ENCODE results near the gene CRIM1.

CRIM1 gene

DNA sequence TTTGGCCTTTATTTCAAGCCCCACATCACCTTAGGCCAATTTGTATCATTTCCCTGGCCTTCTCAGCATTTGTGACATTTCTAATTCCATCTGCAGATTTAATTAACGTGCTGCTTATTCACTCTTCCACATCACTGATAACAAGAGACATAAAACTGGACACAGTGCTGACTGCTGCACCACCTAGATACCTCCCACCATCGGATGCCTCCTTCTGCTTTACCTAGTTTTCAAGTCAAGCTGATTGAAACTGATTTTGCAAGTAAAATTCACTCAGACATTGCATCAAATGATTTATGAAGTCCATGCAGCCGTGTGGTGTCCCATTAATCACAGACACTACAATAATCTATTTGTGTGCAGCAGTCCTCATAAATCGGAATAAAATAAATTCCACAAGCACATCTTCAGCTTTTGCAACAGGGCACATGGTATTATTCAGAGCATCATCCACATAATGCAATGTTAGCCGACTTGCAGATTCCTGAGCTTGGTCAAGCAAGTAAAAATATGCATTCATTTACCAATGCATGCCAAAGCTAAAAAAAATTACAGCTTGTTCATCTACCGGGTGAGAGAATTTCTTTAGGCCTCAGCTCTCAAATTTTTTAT is 15.9 kb upstream of the CRIM1 start:
- Histone ChIP-seq H3K36me3 (no peaks in the 10 kb centered on the region), H3K9me3 (no peaks in the 10 kb centered on the region), H3K27me3 (peaks cover 15% of the 10 kb centered on the region), H3K27ac (no peak overlapping the region), H3K4me3 (ENCODE audit: low read depth in 1 of 2, low read length in 1 of 2) (no peak overlapping the region), H3K4me1 (ENCODE audit: control insufficient read depth in 1 of 2, insufficient read depth in 1 of 2, low read depth in 1 of 2, low read length in 1 of 2) (no peaks in the 10 kb centered on the region)
- TF ChIP-seq, protein P1, sequence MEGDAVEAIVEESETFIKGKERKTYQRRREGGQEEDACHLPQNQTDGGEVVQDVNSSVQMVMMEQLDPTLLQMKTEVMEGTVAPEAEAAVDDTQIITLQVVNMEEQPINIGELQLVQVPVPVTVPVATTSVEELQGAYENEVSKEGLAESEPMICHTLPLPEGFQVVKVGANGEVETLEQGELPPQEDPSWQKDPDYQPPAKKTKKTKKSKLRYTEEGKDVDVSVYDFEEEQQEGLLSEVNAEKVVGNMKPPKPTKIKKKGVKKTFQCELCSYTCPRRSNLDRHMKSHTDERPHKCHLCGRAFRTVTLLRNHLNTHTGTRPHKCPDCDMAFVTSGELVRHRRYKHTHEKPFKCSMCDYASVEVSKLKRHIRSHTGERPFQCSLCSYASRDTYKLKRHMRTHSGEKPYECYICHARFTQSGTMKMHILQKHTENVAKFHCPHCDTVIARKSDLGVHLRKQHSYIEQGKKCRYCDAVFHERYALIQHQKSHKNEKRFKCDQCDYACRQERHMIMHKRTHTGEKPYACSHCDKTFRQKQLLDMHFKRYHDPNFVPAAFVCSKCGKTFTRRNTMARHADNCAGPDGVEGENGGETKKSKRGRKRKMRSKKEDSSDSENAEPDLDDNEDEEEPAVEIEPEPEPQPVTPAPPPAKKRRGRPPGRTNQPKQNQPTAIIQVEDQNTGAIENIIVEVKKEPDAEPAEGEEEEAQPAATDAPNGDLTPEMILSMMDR (IDR thresholded peaks at IDR 0.05), result no peak

DNA sequence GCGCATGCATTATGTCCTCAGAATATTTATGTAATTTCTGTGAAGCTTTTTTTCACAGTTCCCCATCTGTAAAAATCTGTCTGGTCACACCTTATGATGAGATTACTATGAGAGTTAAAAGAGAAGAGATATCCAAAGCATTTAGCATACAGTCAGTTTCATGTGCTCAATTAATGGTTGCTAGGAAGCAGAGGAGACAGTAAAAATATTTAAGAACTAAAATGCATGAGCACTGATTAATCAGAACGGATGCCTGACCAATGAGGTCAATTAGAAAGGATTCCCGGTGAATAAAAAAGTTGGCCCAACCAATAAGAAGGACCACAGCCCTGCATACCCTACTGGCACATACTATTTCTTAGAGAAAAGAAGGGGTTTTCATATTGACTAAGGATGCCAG is 12.0 kb upstream of the CRIM1 start:
- no peaks in the 10 kb centered on the region for H3K9me3 ChIP-seq
- H3K4me3 ChIP-seq (ENCODE audit: low read depth in 1 of 2, low read length in 1 of 2), result no peak overlapping the region
- peaks cover 7% of the 10 kb centered on the region for H3K27me3 ChIP-seq
- H3K27ac ChIP-seq, result no peak overlapping the region
- TF ChIP-seq, protein P1 (IDR thresholded peaks at IDR 0.05), result no peak
- no peaks in the 10 kb centered on the region for H3K36me3 ChIP-seq
- peaks cover 10 to 17% of the 10 kb centered on the region in 2 experiments for H3K4me1 ChIP-seq (ENCODE audit: control insufficient read depth in 1 of 2, insufficient read depth in 1 of 2, low read depth in 1 of 2, low read length in 1 of 2)

DNA sequence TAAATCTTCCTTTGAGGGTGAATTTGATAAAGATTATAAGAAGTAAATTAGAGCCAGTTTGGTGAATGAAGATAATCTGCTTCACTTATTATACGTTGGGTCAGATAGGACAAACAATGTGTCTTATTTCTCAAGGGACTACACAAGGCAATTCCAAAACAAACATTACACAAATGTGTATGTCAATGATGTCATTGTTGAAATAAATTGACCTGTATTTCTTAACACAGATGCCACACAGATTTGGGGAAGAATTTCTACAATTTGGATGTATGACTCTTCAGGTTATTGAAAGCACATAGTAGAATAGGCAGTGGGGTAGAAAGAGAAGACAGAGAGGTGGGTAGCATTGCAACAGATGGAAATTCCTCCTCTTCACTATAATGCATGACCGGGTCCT is 6.9 kb upstream of the CRIM1 start:
- TF ChIP-seq, protein P1 (IDR thresholded peaks at IDR 0.05), result no peak
- H3K36me3 ChIP-seq, result no peaks in the 10 kb centered on the region
- no peak overlapping the region for H3K4me3 ChIP-seq (ENCODE audit: low read depth in 1 of 2, low read length in 1 of 2)
- no peak overlapping the region for H3K27ac ChIP-seq
- peaks cover 39% of the 10 kb centered on the region for H3K27me3 ChIP-seq
- peaks cover 17% of the 10 kb centered on the region in 2 experiments for H3K4me1 ChIP-seq (ENCODE audit: control insufficient read depth in 1 of 2, insufficient read depth in 1 of 2, low read depth in 1 of 2, low read length in 1 of 2)
- no peaks in the 10 kb centered on the region for H3K9me3 ChIP-seq

DNA sequence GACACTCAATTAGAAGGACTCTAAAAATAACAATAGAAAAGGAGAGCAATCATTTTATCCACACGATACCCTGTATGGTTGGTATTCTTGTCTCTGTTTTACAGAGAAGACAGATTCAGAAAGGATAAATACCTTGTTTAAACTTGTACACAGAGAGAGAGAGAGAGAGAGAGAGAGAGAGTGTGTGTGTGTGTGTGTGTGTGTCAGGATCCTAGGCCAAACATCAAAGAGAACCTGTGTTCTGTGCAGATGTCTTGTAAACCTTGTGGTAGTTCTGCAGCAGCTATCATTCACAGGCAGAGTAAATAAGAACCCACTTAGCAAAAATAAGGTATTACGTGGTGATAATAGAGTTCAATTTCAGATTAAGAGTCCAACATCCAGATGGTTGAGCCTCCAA is 4.3 kb upstream of the CRIM1 start:
- no peak overlapping the region for H3K27ac ChIP-seq
- H3K27me3 ChIP-seq, result peaks cover 65% of the 10 kb centered on the region
- TF ChIP-seq, protein P1 (IDR thresholded peaks at IDR 0.05), result no peak
- no peak overlapping the region for H3K4me3 ChIP-seq (ENCODE audit: low read depth in 1 of 2, low read length in 1 of 2)
- peaks cover 13 to 14% of the 10 kb centered on the region in 2 experiments for H3K4me1 ChIP-seq (ENCODE audit: control insufficient read depth in 1 of 2, insufficient read depth in 1 of 2, low read depth in 1 of 2, low read length in 1 of 2)
- no peaks in the 10 kb centered on the region for H3K9me3 ChIP-seq
- no peaks in the 10 kb centered on the region for H3K36me3 ChIP-seq

DNA sequence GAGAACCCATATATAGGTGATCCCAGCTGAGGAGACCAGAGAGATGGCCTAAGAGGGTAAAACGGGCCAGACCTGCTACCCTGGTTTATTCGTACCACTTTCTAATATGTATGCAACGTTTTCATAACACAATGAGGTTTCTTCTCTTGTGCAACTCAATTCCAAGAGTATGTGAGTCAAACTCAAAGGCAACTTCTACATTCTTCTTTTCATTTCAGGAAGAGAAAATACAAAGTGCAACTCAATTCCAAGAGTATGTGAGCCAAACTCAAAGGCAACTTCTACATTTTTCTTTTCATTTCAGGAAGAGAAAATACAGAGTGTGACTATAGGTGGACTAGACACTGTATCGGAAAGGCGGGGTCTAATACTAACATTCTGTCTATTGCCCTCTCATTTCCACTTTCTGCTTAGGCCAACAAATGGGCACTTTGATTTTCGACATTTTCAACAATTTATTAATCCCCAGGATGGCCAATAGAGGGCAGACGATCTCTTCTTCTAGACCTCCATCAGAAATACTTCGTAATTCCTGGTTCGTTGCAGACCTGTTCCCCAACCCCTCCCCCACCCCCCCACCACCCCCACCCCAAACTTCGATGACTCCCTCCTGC is 3.7 kb upstream of the CRIM1 start:
- no peaks in the 10 kb centered on the region for H3K36me3 ChIP-seq
- TF ChIP-seq, protein P1 (IDR thresholded peaks at IDR 0.05), result no peak

More for the DNA sequence above, 3.7 kb upstream of the CRIM1 start:
- Histone ChIP-seq H3K4me3 (ENCODE audit: low read depth in 1 of 2, low read length in 1 of 2) (no peak overlapping the region), H3K9me3 (no peaks in the 10 kb centered on the region), H3K4me1 (ENCODE audit: control insufficient read depth in 1 of 2, insufficient read depth in 1 of 2, low read depth in 1 of 2, low read length in 1 of 2) (peaks cover 13 to 19% of the 10 kb centered on the region in 2 experiments), H3K27ac (no peak overlapping the region), H3K27me3 (peaks cover 70% of the 10 kb centered on the region)

All from neutrophil (primary cell).